Lower leg skin (tissue), 4 donors: Measurements from ENCODE around the gene VSTM2B. TPM values are rescaled to one million over a fixed set of nuclear protein-coding genes. Genes with fewer than 3 reads are reported as not detected.

ENCODE experiments used
- DNase-seq, 2 donors: peaks; one replicate each; pipeline ENCODE4 v3.0.0-alpha.2; 2019; ENCODE audit warnings: low spot score in 2 of 2
- H3K4me3 ChIP-seq: fragments of 200-600 bp; sonication (generic); 2 replicates; pipeline ENCODE4 v1.5.1; 2017; ENCODE audit warnings: mild to moderate bottlenecking, low read depth; ENCODE audit not compliant: poor library complexity, severe bottlenecking
- POLR2A ChIP-seq, 2 donors: fragments of 450-650 bp; IDR thresholded peaks; one replicate each; pipeline ENCODE4 v1.6.1; 2016 to 2017; ENCODE audit warnings: antibody characterized with exemption in 2 of 2, mild to moderate bottlenecking in 1 of 2, moderate library complexity in 1 of 2
- whole genome bisulfite sequencing, 2 donors: methylation state at CpG; one replicate each; pipeline ENCODE4 v1.1.5; 2018; 5-methylcytosine and 5-hydroxymethylcytosine counted together
- intact Hi-C: fragments of 100-400 bp; cut with DNase I; formaldehyde crosslinking; loops from one replicate; pipeline ENCODE4 v1.15.0; 2023; ENCODE audit warnings: low total_unique reads
- total RNA-seq, 4 donors: library from RNA; depleted of rRNA; stranded (reverse); fragments of >200 nt; gene quantifications; one replicate each; pipeline ENCODE4 v1.1.0, GENCODE V29; 2016
- TF ChIP-seq, protein P1 (sequence below), 3 donors: fragments of 450-650 bp; IDR thresholded peaks; one replicate each; pipeline ENCODE4 v1.5.1; 2016; ENCODE audit warnings: antibody characterized with exemption in 3 of 3, mild to moderate bottlenecking in 3 of 3, moderate library complexity in 2 of 3

The VSTM2B gene
- total RNA-seq, 4 donors from 2014 or later = not detected

DNA sequence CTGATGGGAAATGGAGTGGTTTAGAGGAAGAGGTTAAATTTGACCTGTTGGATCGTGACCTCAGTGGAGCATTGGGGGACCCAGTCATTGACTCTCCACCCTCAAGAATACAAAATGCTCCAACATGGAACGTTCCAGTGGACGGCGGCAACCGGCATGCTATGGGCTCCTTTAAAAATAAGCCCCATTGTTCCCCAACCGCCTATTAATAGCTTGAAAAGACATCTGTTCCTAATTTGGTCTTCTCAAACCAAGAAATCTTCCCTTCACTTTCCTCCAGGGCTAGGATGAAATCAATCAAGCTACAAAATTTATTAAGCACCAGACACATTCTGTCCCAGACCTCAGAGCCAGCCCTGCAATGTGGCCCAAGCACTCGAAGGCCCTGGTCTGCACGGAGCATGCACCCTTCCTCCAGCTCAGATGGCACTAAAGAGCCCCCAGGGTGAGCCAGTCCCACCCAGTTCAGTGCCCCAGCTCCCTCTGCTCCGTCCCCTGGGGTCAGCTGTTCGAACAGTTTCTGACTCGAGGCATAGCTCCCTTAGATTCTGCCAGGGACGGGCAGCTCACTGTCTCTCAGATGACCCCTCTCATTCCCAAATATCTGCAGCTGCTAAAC is 22.5 kb upstream of the VSTM2B start:
- 51 to 54% methylated on average over 12 of the region's 12 CpGs for WGBS, 2 donors
- DNase-seq = no peak
- intact Hi-C loops = no loop called here

DNA sequence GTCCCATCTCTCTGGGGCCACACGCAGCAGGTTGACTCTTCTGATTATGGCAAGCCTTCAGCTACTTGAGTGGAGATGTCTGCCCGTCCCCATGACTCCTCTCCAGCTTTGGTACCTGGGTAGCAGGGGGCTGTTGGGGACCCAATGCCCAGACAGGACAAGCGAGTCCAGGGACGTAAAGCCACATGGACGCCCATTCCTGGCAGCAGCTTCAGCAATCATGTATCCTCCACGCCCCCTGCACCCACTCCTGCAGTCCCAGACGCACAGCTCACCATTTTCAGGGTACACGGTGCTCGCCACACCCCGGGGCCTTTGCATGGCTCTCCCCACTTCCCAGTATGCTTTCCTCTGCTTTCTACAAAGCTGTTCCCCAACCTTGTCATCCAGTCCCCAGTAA is 22.0 kb upstream of the VSTM2B start:
- intact Hi-C loops = no loop called here
- WGBS, 2 donors = 75 to 84% methylated on average over 10 of the region's 10 CpGs
- no peak for TF ChIP-seq POLR2A (IDR thresholded peaks at IDR 0.05)
- TF ChIP-seq, protein P1, sequence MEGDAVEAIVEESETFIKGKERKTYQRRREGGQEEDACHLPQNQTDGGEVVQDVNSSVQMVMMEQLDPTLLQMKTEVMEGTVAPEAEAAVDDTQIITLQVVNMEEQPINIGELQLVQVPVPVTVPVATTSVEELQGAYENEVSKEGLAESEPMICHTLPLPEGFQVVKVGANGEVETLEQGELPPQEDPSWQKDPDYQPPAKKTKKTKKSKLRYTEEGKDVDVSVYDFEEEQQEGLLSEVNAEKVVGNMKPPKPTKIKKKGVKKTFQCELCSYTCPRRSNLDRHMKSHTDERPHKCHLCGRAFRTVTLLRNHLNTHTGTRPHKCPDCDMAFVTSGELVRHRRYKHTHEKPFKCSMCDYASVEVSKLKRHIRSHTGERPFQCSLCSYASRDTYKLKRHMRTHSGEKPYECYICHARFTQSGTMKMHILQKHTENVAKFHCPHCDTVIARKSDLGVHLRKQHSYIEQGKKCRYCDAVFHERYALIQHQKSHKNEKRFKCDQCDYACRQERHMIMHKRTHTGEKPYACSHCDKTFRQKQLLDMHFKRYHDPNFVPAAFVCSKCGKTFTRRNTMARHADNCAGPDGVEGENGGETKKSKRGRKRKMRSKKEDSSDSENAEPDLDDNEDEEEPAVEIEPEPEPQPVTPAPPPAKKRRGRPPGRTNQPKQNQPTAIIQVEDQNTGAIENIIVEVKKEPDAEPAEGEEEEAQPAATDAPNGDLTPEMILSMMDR (IDR thresholded peaks at IDR 0.05) = no peak
- DNase-seq = no peak
- no peak overlapping the region for H3K4me3 ChIP-seq

More for the DNA sequence above, 22.5 kb upstream of the VSTM2B start:
- no peak for TF ChIP-seq POLR2A (IDR thresholded peaks at IDR 0.05)
- no peak overlapping the region for H3K4me3 ChIP-seq

DNA sequence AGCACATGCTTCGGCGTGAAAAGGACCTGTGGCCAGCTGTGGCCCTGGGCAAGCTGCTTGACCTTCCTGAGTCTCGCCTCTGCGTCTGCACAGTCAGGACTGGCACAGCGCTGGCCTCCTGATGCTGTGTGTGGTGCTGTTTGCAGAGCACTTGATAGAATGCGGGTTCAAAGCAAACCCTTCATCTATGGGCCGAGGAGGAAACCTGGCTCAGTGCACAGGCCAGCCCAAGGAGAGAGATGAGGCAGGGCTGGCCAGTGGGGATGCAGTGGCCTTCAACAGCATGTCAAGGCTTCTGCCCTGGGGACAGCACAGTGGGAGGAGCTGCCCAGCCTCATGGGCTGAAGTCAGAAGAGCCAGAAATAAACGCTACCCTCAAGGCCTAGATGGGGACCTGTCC is 21.3 kb upstream of the VSTM2B start:
- no peak overlapping the region for H3K4me3 ChIP-seq
- intact Hi-C loops = no loop called here
- 80 to 81% methylated on average over 8 of the region's 8 CpGs for WGBS, 2 donors
- no peak for DNase-seq
- no peak for TF ChIP-seq POLR2A (IDR thresholded peaks at IDR 0.05)
- TF ChIP-seq, protein P1 (IDR thresholded peaks at IDR 0.05) = no peak

DNA sequence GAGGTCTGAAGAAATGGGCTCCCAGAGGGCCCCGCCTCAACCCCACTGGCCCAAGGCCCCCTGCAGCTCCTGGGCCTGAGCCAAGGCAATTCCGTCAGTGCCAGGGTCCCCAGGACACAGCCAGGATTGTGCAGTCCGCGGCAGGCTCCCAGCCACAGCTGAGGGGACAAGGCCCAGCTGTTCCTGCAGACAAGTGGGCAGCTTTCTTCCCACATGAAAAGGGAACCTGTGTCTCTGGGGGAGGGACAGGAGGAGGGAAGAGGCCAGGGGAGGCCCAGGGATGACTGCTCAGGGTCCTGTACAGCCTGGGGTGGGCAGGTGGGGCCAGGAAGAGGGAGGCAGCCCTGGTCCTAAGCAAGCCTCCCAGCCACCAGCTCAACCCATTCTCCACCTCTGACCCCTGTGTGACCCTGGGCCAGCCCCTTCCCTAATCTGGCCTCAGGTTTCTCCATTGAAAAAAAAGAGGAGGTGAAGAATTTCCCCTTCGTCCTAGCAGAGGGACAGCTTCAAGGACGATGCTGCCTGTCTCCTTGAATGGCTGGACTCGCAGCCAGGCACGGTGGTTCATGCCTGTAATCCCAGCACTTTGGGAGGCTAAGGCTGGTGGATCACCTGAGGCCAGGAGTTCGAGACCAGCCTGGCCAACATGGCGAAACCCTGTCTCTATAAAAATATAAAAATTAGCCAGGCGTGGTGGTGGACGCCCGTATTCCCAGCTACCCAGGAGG is 20.5 kb upstream of the VSTM2B start:
- H3K4me3 ChIP-seq = no peak overlapping the region
- no peak for DNase-seq
- intact Hi-C loops = no loop called here
- 78 to 82% methylated on average over 13 of the region's 13 CpGs for WGBS, 2 donors
- TF ChIP-seq, protein P1 (IDR thresholded peaks at IDR 0.05) = no peak
- no peak for TF ChIP-seq POLR2A (IDR thresholded peaks at IDR 0.05)

DNA sequence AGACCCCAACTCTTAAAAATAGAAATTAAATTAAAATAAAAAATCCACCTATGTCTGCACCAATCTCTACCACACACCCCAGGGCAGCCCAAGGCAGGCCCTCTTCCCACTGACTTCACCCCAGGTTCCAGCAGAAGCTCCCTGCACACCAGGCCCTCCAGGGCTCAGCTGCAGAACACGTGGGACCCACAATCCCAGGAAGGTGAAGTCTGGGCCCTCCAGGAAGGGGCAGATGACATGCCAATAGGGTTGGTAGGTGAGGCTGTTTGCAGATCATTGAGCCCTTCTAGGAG is 19.2 kb upstream of the VSTM2B start:
- intact Hi-C loops = no loop called here
- H3K4me3 ChIP-seq = no peak overlapping the region
- no peak for TF ChIP-seq POLR2A (IDR thresholded peaks at IDR 0.05)
- TF ChIP-seq, protein P1 (IDR thresholded peaks at IDR 0.05) = no peak
- DNase-seq = no peak
- WGBS, 2 donors = 69 to 73% methylated on average over 1 of the region's 1 CpG

DNA sequence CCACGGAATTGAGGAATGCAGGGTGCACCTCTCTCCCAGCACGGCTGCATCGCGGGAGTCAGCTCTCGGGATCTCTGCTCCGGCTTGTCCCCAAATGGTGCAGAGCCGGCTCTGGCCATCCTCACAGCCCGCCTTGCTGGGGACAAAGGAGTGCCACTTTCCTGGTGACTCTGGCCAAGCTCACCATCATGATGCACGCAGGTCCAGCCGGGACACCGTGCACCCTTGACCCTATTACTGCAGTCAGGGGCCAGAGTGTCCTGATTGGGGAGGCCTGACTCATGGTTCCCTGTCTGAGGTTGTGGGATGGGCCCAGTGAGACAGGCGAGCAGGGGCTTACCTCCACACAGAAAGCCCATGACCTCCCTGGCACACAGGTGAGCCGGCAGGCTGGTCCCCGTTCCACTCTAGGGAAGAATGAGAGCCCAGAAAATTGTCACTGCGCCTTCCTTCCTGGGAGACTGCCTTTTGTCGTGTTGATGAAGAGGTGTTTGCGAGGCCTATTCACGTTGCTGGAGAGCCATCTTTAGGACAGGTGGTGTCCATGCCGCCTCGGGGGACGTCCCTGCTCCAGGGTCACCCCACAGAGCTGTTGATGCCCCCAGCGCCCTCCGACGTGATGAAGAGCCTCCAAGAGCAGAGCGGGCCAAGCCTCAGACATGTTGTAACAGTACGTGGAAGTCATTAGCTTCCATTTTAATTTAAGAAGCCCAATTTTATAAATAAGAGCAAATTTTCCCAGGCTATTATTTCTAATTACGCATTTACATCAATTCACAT is 18.5 kb upstream of the VSTM2B start:
- intact Hi-C loops = no loop called here
- no peak for TF ChIP-seq POLR2A (IDR thresholded peaks at IDR 0.05)
- TF ChIP-seq, protein P1 (IDR thresholded peaks at IDR 0.05) = no peak
- 78 to 82% methylated on average over 24 to 27 of the region's 27 CpGs for WGBS, 2 donors
- no peak for DNase-seq
- no peak overlapping the region for H3K4me3 ChIP-seq
